ENCODE data around the gene REL. TPM values are rescaled to one million over a fixed set of nuclear protein-coding genes. Genes with fewer than 3 reads are reported as not detected.
A peak's percentile ranks its signal among the peaks of the same experiment; 100 is the strongest.

The REL gene
- total and polyA plus RNA-seq, 2 of the 13 experiments (the other 11 are each of a cell fraction or from before 2014, with no cell fraction given): 3.7 to 7.0 TPM

- intact Hi-C loops (cut with micrococcal nuclease; ENCODE audit: unreplicated experiment): no loop called here
- Histone ChIP-seq H4K20me1 (ENCODE audit: insufficient read depth, low read length) (no peaks in the 10 kb centered on the region), H3K27ac (ENCODE audit: extremely low read length, insufficient read depth, low read length) (no peak overlapping the region), H3K27me3 (ENCODE audit: control insufficient read depth in 1 of 2, insufficient read depth in 2 of 2, low read length in 2 of 2) (no peaks in the 10 kb centered on the region), H3K79me2 (ENCODE audit: insufficient read depth, low read length) (no peaks in the 10 kb centered on the region), H3K36me3 (replicated peaks in 1 of 2; ENCODE audit: control insufficient read depth in 1 of 2, insufficient read depth in 2 of 2, low read length in 2 of 2) (peaks cover 10 to 19% of the 10 kb centered on the region in 2 experiments), H3K4me2 (ENCODE audit: low read depth, low read length) (no peak overlapping the region), H2AFZ (ENCODE audit: low read length) (no peak overlapping the region), H3K4me3 (replicated peaks in 1 of 3; ENCODE audit: insufficient read depth in 1 of 3, low read depth in 2 of 3, low read length in 3 of 3) (no peak overlapping the region), H3K9ac (ENCODE audit: insufficient read depth, low read depth, low read length) (no peak overlapping the region), H3K4me1 (ENCODE audit: insufficient read depth, low read length) (peaks cover 9% of the 10 kb centered on the region), H3K9me3 (ENCODE audit: low read length) (no peaks in the 10 kb centered on the region)
- CTCF ChIA-PET (ENCODE audit: low intra/inter-chr PET ratio, low total read pairs): no interaction called here
- DNase-seq (ENCODE audit: low spot score) (peak; percentile 31), ATAC-seq (peak; percentile 53), FAIRE-seq (no peak)
- no peak for TF ChIP-seq RFXAP (CRISPR knock-in tag; IDR thresholded peaks at IDR 0.05; ENCODE audit: borderline replicate concordance)
- TF ChIP-seq RBM22 (optimal IDR thresholded peaks at IDR 0.05; ENCODE audit: low read length): peak; percentile 25
- TF ChIP-seq ATF3 (CRISPR knock-in tag; IDR thresholded peaks at IDR 0.05): peak; percentile 20; the same call in 1 of the 2 replicates
- peak; percentile 72 for TF ChIP-seq FOXA3 (CRISPR knock-in tag; IDR thresholded peaks at IDR 0.05)
- no peak for TF ChIP-seq MXD4 (CRISPR knock-in tag; IDR thresholded peaks at IDR 0.05)
- no peak for TF ChIP-seq ZNF225 (CRISPR knock-in tag; IDR thresholded peaks at IDR 0.05)
- no peak for TF ChIP-seq RNF219 (CRISPR knock-in tag; IDR thresholded peaks at IDR 0.05)
- TF ChIP-seq FOXA1 (IDR thresholded peaks at IDR 0.05): no peak
- peak; percentile 73 for TF ChIP-seq FOXA1 (CRISPR knock-in tag; IDR thresholded peaks at IDR 0.05)
- TF ChIP-seq KLF13 (CRISPR knock-in tag; IDR thresholded peaks at IDR 0.05): no peak
- TSS peak; percentile 7 for BruUV-seq (replicated peaks)
- in situ Hi-C loops (cut with HindIII; ENCODE audit: extremely low pct_ligation_motif_present, low pct_unique_long_range_greater_than_20kb): no loop called here
- WGBS (ENCODE audit: low lambda C conversion rate): 94% methylated on average over 7 of the region's 7 CpGs
- POLR2A ChIA-PET: no interaction called here
Observed at GRCh38 chr2:60925994-60926740, 44.8 kb downstream of the REL start.
